ENCODE results near the gene C5orf15.
A peak's percentile ranks its signal among the peaks of the same experiment; 100 is the strongest.

C5orf15 gene

GRCh38 chr5:133953568-133954145 lies 14.8 kb downstream of the C5orf15 start:
- TF ChIP-seq REST (IDR thresholded peaks at IDR 0.05; ENCODE audit: insufficient replicate concordance, low read depth) (no peak), CTCF (IDR thresholded peaks at IDR 0.05; ENCODE audit: insufficient read depth, low read length) (no peak), SPI1 (IDR thresholded peaks at IDR 0.05; ENCODE audit: borderline replicate concordance, low read depth) (no peak), GABPA (IDR thresholded peaks at IDR 0.05; ENCODE audit: low read depth) (no peak), POLR2AphosphoS5 (IDR thresholded peaks at IDR 0.05; ENCODE audit: low read depth) (no peak)
- peak in 1 of 2 experiments; percentile 4 for DNase-seq (ENCODE audit: low read depth in 1 of 2, low spot score in 1 of 2)
- no peaks in the 10 kb centered on the region for H3K27me3 ChIP-seq (ENCODE audit: insufficient read depth, poor library complexity, severe bottlenecking)
- H3K4me3 ChIP-seq (replicated peaks; ENCODE audit: insufficient read depth, low read length) = no peak overlapping the region
- no peak overlapping the region for H3K27ac ChIP-seq (replicated peaks)

GRCh38 chr5:133952729-133953567 lies 15.5 kb downstream of the C5orf15 start:
- Histone ChIP-seq H3K27ac (replicated peaks) (no peak overlapping the region), H3K27me3 (ENCODE audit: insufficient read depth, poor library complexity, severe bottlenecking) (no peaks in the 10 kb centered on the region), H3K4me3 (replicated peaks; ENCODE audit: insufficient read depth, low read length) (no peak overlapping the region)
- no peak for DNase-seq (ENCODE audit: low read depth in 1 of 2, low spot score in 1 of 2)
- TF ChIP-seq CTCF (IDR thresholded peaks at IDR 0.05; ENCODE audit: insufficient read depth, low read length) (no peak), REST (IDR thresholded peaks at IDR 0.05; ENCODE audit: insufficient replicate concordance, low read depth) (no peak)

GRCh38 chr5:133950821-133951612 lies 17.4 kb downstream of the C5orf15 start:
- Histone ChIP-seq H3K27ac (replicated peaks) (no peak overlapping the region), H3K4me3 (replicated peaks; ENCODE audit: insufficient read depth, low read length) (no peak overlapping the region)
- TF ChIP-seq REST (IDR thresholded peaks at IDR 0.05; ENCODE audit: insufficient replicate concordance, low read depth) (no peak), POLR2AphosphoS5 (IDR thresholded peaks at IDR 0.05; ENCODE audit: low read depth) (no peak), CTCF (IDR thresholded peaks at IDR 0.05; ENCODE audit: insufficient read depth, low read length) (no peak), GABPA (IDR thresholded peaks at IDR 0.05; ENCODE audit: low read depth) (no peak), SPI1 (IDR thresholded peaks at IDR 0.05; ENCODE audit: borderline replicate concordance, low read depth) (no peak)

More at GRCh38 chr5:133950821-133951612, 17.4 kb downstream of the C5orf15 start:
- no peak for DNase-seq (ENCODE audit: low read depth in 1 of 2, low spot score in 1 of 2)
- no peaks in the 10 kb centered on the region for H3K27me3 ChIP-seq (ENCODE audit: insufficient read depth, poor library complexity, severe bottlenecking)

All from HL-60 (cell line).